NCI-H2107 (cell line): ENCODE measurements around the gene CA5A.

Experiments
- DNase-seq: peaks from one replicate; lab custom pipeline; 2025; lab: John Stamatoyannopoulos, UW

The CA5A gene

DNA sequence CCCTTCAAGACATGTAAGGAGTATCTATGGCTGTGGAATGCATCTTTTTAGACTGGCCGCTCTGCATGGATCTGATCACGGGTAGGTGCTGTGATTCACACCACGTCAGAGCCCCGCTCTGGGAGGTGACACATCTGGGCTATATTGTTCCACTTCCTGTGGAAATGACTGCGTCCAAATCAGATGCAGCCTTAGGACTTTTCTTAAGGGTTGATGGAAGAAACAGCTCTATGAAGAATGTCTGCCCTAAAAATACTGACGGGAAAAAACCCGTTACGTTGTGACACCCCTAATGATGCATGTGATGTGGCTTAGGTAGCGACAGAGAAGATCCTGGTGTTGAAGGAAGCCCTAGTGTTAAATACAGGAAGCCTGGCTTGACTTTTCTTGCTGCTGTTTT, 27.1 kb upstream of the CA5A start:
- DNase-seq = no peak

DNA sequence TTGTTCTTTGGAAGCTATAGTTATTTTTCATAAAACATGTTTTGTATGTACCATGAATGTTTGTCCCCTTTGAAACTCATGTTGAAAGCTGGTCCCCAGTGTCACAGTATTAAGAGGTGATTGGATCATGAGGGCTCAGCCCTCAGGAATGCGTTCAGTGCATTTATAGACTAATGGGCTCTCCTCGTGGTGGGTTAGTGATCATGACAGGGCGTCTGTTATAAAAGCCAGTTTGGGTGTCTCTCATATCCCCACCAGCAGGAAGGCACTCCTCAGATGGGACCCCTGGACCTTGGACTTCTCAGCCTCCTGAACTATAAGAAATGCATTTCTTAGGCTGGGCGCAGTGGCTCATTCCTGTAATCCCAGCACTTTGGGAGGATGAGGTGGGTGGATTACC, 25.3 kb upstream of the CA5A start:
- DNase-seq = no peak

DNA sequence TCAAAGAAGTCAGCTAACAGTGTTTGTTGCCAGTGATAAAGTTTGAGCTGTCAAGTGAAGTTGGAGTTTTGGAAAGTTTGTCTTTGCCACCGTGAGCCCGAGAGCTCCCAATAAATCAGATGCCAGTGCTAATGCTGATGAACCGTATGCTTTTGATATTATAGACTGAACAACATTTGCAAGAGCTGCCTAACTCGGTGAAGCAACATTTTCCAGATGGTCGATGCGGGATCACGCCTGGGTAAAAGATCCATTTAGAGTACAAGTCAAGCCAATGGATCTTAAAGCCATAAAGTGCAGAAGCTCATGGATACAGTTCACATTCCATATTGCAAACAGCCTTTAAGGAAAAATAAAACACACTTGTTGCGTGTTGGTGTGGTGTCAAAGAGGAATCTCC, 24.5 kb upstream of the CA5A start:
- DNase-seq = no peak

DNA sequence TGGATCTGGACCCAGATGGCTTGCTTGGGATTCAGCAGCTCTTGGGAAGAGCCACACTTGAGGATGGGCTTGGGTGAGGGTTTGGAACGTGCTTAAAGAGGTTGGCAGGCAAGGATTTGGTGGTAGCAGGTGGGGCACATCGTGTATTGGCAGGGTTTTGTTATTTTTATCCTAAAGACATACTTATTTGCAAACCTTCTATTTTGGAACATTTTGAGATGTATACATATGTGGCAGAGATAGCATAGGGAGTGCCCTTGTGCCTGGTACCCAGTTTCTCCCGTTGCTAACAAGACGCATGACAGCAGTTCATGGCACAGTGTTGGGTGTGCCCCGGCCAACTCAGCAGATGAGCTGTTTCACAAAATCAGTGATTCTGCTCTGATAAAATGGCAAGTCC, 24.0 kb upstream of the CA5A start:
- no peak for DNase-seq

DNA sequence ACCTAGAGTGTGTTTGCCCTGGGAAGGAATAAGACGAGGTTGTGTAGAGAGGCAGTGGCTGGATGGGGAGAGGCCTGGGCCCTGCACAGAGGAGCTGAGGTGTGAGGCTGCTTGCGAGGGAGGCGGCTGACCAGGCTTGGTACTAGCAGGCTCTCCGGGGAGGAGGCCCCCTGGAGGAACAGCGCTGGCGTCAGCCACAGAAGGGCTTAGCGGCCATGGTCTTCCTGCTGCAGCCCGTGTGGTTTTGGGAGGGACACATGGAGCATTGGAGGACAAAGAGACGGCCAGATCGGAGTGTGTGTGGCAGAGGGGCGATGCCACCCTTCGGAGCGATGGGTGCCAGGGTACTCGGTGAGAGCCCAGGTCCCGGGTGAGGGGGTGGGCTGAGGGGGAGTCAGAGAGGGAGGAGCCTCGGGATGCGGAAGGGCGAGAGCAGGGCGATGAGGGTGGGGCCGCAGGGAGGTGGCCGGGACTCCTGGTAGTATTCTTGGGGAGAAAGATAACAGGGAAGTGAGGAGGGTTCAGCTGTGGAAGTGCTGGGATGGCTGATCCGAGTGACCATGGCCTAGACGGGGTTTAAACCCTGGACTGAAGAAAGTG, 23.2 kb upstream of the CA5A start:
- no peak for DNase-seq

DNA sequence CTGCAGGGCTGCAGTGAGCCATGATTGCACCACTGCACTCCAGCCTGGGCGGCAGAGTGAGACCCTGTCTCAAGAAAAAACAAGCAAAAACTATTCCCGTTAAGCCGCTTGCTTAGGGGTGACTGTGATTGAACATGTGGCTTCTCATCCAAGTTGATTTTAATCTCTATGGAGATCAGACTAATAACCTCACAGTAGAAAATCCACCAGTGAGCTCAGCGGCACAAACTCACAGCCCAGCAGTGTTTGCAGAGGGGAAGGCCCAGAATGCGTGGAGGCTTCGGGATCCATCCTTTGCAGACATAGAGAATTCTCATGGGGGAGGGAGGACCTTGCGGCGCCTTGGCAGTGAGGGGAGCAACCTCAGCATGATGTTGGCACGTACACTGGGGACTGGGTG, 22.3 kb upstream of the CA5A start:
- no peak for DNase-seq

DNA sequence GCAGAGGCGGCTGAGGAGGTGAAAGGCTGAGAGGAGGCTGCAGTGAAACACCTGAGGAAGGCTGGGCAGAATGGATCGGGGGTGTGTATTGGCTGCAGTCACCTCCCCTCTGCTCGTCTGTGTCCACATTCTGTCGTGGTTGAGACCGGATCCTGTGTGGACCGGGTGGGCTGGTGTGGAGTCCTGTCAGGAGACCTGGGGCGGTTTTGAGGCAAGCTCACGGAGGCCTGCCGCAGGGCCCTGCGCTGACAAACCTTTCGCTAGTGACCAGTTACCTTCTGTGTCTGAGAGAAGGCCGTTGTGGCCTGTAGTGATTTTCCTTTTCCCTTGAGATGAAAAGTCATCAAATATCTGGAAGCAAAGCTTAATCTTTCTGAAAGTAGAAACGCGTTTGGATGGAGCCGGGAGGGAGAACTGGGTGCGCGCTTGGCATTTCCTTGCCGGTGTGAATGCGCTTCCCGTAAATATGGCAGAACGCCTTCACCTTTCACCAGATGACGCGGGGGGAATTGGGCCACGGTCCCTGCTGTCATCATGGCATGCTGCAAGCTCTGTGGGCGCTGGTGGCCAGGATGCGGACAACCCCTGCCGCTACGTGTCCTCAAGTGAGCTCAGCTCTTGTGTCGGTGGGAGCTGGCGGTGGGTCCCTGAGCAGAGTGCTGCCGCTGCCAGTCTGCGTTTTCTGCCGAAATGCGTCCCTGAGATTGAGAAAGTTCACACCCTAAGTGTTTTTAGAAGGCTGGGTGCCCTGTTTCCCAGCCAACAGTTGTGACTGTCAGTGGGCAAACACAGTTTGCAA, 21.2 kb upstream of the CA5A start:
- no peak for DNase-seq

DNA sequence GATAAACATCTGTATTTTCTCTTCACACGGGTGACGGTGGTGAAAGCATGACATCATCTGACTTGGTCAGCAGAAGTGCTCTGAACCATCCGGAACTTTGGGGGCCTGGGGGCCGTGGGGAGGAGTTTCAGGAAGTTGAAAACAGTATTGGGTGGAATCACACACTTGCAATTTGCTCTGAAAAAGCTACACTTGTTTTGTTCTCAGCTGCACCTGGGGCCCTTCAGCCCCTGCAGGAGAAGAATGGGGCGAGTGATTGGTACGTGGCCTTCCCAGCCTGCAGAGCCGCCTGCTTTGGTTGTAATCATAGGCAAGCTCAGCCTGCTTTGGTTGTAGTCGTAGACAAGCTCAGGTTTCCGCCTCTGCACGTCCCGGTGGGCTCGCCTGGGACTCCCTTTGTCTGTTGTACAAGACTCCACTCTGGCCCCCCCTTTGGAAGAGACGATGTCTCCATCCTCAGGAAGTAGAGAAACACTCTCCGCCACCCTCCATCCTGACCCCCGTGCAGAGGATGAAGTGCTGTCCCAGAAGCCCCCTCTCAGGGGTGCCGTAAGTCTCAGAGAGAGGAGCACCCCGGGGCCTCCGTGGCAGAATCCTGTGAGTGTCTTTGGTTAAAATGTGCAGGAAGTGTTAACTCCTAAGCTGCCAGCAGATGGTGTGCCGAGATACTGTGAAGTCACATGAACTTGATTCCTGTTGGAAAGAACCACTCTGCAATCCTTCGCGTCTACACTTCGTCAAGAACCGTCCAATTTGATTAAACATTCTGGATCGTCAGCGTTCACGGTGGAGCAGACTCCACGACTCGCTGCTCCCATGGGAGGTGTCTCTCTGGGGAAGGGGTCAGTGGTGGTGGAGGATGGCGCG, 20.3 kb upstream of the CA5A start:
- DNase-seq = no peak

DNA sequence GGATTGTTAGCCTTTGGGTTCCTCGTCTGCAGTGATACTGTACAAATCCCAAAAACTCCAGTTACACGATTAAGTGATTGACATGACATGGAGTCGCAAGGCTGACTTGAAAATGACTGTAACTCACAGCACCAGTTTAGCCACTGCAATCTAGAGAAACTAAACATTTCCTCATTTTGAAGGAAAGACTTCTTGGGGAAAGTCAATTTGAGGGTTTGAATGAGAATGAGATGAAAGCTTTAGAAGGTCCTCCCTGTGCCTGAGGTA, 19.7 kb upstream of the CA5A start:
- DNase-seq = no peak

DNA sequence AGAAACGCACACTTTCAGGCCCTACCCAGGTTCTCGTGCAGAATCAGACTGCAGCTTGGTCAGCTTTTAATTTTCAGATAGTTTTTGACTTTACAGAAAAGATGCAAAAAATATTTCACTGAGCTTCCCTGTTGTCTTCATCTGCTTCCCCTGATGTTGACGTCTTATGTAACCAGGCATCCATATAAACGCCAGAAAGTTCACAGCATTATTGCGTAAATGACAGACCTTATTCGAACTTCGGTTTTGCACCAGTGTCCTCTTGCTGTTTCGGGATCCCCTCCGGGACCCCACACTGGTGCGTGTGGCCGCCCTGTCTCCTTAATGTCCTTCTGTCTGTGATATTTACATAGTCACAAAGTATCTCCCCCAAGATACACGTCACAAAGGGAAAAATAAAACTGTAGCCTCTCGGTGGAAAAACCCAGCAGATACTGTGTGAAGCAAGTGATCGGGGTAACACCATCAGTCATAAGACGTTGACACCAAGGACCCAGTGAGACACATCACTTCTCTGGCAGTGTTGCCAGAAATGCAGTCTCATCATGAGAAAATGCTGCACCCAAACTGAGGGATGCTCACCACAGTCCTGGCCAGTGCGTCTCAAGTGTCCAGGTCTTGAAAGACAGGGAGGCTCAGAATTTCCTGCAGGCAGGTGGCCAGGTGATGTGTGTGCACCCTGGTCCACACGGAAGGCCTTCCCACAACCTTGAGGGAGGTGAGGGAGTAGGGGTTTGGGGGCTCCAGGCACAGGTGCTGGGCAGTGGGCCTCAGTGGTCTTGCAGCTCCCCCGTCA, 19.2 kb upstream of the CA5A start:
- no peak for DNase-seq

DNA sequence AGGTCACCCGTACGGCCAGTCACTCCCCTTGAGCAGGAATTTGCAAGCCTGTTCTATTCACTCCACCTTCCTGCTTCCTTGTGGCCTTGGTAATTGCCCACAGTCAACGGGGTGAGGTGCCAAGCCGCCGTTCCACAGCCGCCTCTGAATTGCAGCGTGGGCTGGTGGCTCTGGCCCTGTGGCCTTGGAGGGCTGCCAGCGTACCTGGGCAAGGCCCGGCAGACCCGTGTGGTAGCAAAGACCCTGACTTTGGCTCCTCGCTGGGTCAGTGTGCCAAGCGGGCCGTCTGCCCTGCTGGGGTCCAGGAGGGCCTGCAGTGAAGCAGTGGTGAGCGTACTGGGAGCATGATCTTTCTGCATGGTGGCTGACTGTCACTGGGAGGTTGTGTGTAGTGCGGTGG, 18.5 kb upstream of the CA5A start:
- DNase-seq = no peak

DNA sequence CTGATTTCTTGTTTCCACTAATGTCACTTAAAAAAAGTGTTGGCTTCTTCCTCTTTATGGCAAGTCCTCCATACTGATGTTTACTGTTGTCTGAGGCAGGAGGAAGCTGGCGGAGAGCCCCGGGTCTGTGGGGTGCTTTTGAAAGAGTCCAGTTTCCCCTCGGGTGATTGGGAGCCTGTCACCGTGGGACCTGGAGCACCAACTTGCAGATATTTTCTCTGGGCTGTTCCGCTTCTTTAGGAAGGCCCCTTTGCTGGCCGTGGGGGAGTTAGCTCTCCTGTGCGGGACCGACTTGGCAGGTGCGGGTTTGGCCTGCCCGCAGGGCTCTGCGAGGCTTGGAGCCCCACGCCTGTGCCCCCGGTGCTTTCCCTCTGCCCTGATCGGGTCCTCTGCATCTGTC, 18.0 kb upstream of the CA5A start:
- no peak for DNase-seq

DNA sequence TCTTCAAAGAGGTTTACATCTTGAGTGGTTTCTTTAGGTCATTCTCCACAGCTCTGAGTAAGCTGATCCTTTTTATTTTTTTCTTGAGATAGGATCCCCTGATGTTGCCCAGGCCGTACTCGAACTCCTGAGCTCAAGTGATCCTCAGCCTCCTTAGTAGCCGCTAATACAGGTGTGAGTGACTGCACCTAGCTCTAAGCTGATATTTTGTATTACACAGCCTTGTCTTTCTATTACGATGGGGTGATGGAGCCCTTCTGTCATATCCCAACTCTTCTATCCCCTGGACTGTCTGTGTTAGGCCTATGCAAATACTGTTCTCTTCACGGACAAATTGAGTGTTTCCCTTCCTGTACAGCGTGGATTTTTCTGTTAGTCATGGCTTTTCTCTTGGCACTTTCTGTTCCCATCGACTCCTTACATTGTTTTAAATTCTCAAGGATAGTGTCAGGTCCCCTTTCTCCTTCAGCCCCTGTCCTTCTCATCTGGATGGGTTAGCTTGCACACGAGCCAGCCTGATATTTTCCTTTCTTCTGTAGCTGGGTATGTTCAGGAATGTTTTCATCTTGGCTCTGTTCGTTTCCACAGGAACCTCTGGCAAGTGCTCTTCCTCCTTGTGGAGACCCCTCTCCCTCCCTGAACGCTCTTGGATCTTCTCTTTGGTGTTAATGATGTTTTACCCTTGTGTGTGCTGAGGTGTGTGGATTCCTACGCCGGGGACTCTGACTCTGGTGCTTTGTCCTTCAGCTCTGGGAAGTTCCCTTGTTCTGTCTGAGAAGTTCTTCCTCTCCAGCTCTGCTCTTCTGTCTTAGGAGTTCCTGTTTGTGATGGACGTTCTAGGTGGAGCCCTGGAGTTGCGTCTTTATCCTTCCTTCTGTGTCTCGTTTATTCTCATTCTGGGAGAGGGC, 17.2 kb upstream of the CA5A start:
- no peak for DNase-seq

DNA sequence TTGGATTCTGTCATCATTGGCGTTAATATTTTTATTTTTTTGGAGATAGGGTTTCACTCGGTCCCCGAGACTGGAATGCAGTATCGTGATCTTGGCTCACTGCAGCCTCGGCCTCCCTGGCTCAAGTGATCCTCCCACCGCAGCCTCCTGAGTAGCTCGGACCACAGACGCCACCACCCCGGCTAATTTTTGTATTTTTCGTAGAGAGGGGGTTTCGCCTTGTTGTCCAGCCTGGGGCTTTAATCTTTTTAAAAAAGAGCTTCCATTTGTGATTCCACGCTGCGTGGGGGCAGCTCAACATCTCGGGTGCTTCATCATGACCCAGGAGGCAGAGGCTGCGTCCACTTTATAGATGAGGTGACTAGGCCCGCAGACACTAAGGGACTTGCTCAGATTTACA, 16.4 kb upstream of the CA5A start:
- no peak for DNase-seq

DNA sequence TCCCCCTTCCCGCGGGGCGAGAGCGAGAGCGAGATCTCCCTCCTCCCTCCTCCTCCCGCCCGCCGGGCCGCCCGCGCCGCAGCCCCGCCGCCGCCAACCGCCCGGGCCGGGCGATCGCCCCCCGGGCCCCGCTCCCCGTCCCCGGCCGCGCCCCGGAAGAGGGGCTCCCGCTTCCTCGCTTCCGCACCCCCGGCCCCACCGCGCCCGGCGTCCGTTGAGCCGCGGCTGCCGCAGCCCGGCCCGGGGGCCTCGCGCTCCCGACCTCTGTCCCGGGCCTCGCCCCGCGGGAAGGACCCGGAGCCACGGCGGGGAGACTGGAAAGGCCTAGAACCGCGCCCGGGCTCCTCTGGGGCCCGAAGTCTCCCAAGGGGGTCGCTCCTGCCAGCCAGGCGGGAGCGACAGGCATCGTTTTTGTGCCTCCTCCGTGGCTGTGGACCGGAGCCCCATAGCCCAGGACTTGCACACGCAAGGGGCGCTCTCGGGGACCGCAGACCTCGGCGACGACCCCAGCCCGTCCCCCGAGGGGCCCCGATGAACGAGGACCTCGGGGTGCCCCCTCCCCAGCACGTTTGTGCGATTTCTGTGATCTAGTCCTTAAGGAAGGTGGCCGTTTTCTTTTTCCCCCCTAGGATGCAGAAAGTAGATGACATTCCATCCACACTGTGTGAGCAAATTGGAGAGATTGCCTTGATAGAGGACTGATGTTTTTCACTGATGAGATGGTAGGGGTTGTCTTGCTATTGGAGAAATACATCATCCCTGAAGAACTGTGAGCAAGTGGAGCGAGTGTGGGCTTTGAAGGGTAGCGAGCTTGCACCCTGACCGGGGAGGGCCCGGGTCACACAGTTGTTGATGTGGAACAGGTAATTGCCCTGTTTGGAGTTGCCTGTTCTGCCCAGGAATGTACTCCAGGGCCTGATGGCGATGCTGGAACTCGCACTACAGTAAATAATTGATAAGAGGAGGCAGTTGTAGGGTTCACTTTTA, 15.5 kb upstream of the CA5A start:
- no peak for DNase-seq

DNA sequence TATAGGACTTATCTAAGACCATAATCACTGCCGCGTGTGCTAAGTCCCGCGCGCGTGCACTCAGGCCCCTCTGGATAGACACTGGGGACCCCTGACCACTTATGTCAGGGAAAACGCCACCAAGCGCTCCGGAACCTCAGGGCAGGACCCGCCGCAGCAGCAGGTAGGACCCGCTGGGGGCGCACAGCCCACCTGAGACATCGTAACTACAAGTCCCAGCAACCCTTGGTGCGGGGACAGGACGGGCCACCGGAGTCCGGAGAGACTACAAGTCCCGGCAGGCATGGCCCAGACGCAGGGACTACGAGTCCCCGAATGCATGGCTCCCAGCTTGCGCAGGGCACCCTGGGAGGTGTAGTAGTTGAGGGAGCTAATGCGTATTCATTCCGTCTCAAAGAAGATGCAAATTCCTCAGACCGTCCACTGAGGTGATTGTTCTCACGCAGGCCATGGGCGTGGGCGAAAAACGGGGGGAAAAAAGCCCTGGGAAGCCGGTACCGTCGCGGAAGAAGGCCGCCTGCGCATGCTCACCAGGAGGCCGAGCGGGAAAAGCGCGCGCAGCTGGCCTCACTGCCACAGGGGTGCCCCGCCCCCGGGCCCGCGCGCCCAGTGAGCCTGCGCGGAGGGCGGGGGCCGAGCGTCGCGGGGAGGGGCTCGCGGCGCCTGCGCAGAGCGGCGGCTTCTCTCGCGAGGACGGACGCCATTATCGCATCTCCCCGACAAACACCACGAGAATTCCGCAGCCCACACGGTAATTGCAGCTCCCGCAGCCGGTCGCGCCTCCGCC, 14.6 kb upstream of the CA5A start, which contains the start of gene BANP:
BANP (plus strand) TSS at position 670 of the 787 bp plus-strand sequence. CDS start 23,682 bp downstream, outside the sequence.
- DNase-seq = peak; percentile 97

DNA sequence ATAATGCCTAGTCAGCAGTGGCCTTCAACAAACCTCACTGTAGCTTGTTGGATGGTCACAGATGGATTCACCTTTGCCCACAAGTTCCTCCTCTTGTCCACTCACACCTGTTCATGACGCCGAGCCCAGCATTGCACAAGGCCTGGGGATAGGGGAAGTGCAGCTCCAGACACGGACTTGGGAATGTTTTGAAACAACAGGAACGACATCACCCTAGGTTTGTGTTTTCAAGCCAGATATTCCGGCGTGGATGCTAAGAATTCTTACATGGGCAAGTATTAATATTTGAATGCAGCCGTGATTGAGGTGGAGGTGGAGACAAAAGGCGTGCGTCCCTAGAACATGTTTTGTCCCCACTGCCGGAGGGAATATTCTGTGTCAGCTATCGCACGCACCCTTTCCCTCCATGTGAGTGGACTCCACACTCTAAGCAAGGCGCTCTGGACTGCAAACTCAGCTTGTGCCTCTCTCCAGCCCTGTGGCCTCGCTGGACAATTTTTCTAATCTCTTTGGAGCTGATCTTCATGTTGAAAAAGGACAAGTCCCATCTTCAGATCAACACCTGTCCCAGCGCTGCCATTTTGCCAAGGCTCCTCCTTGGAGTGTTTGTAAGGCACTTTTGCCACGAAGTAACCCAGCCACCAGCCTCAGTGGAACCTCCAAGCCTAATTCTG, 12.9 kb upstream of the CA5A start:
- no peak for DNase-seq

DNA sequence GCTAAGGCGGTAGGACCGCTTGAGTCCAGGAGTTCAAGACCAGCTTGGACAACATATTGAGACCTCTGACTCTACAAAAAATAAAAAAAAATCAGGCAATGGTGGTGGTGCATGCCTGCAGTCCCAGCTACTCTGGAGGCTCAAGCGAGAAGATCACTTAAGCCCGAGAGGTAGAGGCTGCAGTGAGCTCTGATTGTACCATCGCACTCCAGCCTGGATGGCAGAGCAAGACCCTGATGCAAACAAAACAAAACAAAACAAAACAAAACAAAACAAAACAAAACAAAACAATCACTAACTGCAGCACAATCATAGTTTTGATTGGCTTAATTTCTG, 12.4 kb upstream of the CA5A start:
- DNase-seq = no peak

DNA sequence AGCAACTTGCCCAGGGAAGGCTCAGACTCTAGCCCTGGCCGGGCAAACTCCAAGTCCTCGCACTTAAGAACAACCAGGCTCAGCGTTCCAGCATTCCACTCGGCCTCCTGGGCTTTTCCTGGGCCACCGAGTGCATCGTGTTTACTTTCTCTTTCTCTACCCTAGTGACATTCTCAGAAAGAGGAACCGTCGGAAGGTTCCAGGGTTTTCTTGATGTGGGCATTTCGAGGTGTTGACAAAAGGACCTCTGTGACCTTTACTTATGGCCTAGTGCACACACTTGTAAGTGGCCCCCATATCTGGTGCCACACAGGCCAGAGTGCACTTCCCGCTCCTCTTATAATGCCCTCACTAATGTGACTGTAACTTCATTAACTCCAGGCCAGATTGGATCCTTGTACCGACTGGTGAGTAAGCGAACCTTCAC, 11.8 kb upstream of the CA5A start:
- no peak for DNase-seq
